ENCODE results near the gene TPRX2.

DNA sequence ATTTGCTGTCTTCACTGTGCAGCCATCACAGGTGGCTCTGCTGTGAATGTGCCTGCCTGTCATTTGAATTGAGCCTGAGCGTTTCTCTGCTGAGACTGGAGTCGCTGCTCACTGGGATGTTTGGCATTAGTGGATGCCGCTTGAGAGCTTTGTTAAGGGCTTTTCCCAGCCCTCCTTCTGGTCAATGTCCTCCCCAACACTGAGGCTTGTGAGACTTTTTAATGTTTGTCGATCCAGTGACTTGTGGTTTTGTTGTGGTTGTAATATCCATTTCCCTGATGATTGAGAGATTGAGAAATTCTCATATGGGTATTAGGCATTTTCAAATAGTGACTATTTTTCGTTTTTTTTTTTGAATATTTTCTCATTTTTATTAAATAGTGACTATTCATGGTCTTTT is 2.6 kb downstream of the TPRX2 start:
- TF ChIP-seq EZH2 (IDR thresholded peaks at IDR 0.05; ENCODE audit: low read depth, unreplicated experiment) (no peak), EZH2phosphoT487 (IDR thresholded peaks at IDR 0.05; ENCODE audit: unreplicated experiment) (no peak), POLR2AphosphoS5 (IDR thresholded peaks at IDR 0.05; ENCODE audit: low read depth) (no peak), ZNF331 (CRISPR knock-in tag; IDR thresholded peaks at IDR 0.05; ENCODE audit: low read depth) (no peak)
- TF ChIP-seq, protein P1, sequence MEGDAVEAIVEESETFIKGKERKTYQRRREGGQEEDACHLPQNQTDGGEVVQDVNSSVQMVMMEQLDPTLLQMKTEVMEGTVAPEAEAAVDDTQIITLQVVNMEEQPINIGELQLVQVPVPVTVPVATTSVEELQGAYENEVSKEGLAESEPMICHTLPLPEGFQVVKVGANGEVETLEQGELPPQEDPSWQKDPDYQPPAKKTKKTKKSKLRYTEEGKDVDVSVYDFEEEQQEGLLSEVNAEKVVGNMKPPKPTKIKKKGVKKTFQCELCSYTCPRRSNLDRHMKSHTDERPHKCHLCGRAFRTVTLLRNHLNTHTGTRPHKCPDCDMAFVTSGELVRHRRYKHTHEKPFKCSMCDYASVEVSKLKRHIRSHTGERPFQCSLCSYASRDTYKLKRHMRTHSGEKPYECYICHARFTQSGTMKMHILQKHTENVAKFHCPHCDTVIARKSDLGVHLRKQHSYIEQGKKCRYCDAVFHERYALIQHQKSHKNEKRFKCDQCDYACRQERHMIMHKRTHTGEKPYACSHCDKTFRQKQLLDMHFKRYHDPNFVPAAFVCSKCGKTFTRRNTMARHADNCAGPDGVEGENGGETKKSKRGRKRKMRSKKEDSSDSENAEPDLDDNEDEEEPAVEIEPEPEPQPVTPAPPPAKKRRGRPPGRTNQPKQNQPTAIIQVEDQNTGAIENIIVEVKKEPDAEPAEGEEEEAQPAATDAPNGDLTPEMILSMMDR (conservative IDR thresholded peaks at IDR 0.05; ENCODE audit: low read depth in 2 of 2): no peak

All from GM23338 (cell line).